NCI-H1417 treated with DMSO at 0.1 percent for 48 hours (cell line): ENCODE results near the gene CAPN11.
"Not testable (repeated sequence)": the region's sequence is repeated elsewhere in the genome, so short reads cannot be mapped to it uniquely, and the experiment has no call there.

Source experiments
- DNase-seq: peaks from one replicate; lab custom pipeline; 2025; lab: John Stamatoyannopoulos, UW

Gene CAPN11

GRCh38 chr6:44228031-44228430 is 69.4 kb downstream of the CAPN11 start:
- no peak for DNase-seq

- DNase-seq: no peak
Observed at GRCh38 chr6:44228433-44228832, 69.8 kb downstream of the CAPN11 start.

- DNase-seq: no peak
Observed at GRCh38 chr6:44228836-44229235, 70.2 kb downstream of the CAPN11 start.

GRCh38 chr6:44229376-44230033 is 70.9 kb downstream of the CAPN11 start:
- DNase-seq: no peak

- DNase-seq: no peak
Observed at GRCh38 chr6:44230034-44230675, 71.5 kb downstream of the CAPN11 start.

- DNase-seq: not testable (repeated sequence)
Observed at GRCh38 chr6:44231426-44231825, 72.8 kb downstream of the CAPN11 start.

- no peak for DNase-seq
Observed at GRCh38 chr6:44232676-44233566, 74.3 kb downstream of the CAPN11 start.

- DNase-seq: no peak
Observed at GRCh38 chr6:44233567-44234100, 75.0 kb downstream of the CAPN11 start.
